Activated CD4-positive, alpha-beta T cell treated with anti-CD3 and anti-CD28 coated beads, Interleukin-2, amount 10 ng/mL, durations not matched to agents 24 days and 14 days (primary cell): Measurements from ENCODE around the gene EIF2S1. TPM values are rescaled to one million over a fixed set of nuclear protein-coding genes. Genes with fewer than 3 reads are reported as not detected.

Source experiments
- DNase-seq: peaks from one replicate; pipeline ENCODE4 v3.0.0; 2022
- H3K27ac Mint-ChIP-seq: one replicate; pipeline ENCODE4 v1.8.0; 2022; ENCODE audit warnings: mild to moderate bottlenecking, mixed read lengths
- H3K27me3 Mint-ChIP-seq: one replicate; pipeline ENCODE4 v1.8.0; 2022; ENCODE audit warnings: mixed read lengths
- H3K36me3 Mint-ChIP-seq: one replicate; pipeline ENCODE4 v1.8.0; 2022; ENCODE audit warnings: low read depth, mild to moderate bottlenecking, mixed read lengths
- H3K4me1 Mint-ChIP-seq: one replicate; pipeline ENCODE4 v1.8.0; 2021; ENCODE audit warnings: mixed read lengths
- H3K4me3 Mint-ChIP-seq: one replicate; pipeline ENCODE4 v1.8.0; 2022; ENCODE audit warnings: mild to moderate bottlenecking, moderate library complexity, mixed read lengths
- H3K9me3 Mint-ChIP-seq: one replicate; pipeline ENCODE4 v1.8.0; 2021; ENCODE audit warnings: mixed read lengths
- intact Hi-C: fragments of 100-400 bp; cut with micrococcal nuclease; formaldehyde crosslinking; loops from one replicate; pipeline ENCODE4 v1.15.1; 2023
- total RNA-seq: library from RNA; stranded (reverse); gene quantifications from 2 replicates; pipeline ENCODE4 v1.2.3, GENCODE V29; 2022

EIF2S1 gene
- total RNA-seq, 1 donor from 2014 or later = 255 TPM

DNA sequence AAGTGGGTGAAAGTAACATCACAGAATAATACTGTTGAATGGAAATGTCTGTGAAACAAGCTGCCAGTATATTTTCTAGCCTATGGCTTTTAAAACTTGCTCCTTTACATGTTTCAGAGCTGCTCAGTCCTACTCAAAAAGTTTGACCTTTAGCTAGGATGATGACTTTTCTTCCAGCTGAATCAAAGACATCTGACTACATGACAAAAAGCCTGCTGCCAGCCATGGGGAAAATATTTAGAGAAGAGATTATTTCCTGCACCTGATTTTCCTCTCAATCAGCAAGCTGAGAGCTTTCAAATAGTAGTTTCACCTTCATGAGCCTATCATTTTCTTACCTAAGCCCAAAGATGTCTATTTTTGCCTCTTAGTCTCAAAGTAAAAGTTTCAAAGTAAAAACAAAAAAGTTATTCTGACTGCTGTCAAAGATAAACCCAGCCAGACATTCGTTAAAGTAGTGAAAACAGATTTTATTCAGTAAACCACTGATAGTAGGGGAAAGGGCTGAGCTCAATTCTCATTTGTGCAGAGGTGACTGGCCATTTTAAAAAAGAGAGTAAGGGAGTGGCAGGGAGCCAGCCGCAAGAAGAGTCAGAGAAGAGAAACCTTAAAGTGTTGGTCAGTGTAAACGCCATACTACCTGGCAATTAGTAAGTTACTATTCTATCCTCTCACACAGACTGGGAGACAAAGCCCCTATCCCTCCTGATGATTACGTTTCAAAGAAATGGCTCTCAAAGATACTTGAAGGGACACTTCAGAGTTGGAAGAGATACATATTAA, 2.8 kb upstream of the EIF2S1 start:
- intact Hi-C loops = loop anchor here (5.0 kb wide), 1 partner anchor 190 kb away; no protein-coding TSS in a partner anchor
- no peak overlapping the region for H3K27ac Mint-ChIP-seq

GRCh38 chr14:67357969-67358354, 2.2 kb upstream of the EIF2S1 start:
- H3K4me1 Mint-ChIP-seq = peaks cover 33% of the 10 kb centered on the region
- no peaks in the 10 kb centered on the region for H3K9me3 Mint-ChIP-seq
- no peak for DNase-seq
- peak overlapping the region; percentile 94 for H3K4me3 Mint-ChIP-seq
- H3K36me3 Mint-ChIP-seq = peaks cover 16% of the 10 kb centered on the region
- H3K27me3 Mint-ChIP-seq = peaks cover 4% of the 10 kb centered on the region
- no peak overlapping the region for H3K27ac Mint-ChIP-seq
- intact Hi-C loops = loop anchor here (5.0 kb wide), 1 partner anchor 191 kb away; no protein-coding TSS in a partner anchor

More for the DNA sequence above, 2.8 kb upstream of the EIF2S1 start:
- no peaks in the 10 kb centered on the region for H3K9me3 Mint-ChIP-seq
- H3K27me3 Mint-ChIP-seq = peaks cover 4% of the 10 kb centered on the region
- H3K4me3 Mint-ChIP-seq = peak overlapping the region; percentile 94
- peaks cover 14% of the 10 kb centered on the region for H3K36me3 Mint-ChIP-seq
- H3K4me1 Mint-ChIP-seq = peaks cover 31% of the 10 kb centered on the region
- DNase-seq = no peak

- DNase-seq = peak; percentile 61
- Mint-ChIP-seq H3K27me3 (peaks cover 4% of the 10 kb centered on the region), H3K36me3 (peaks cover 22% of the 10 kb centered on the region), H3K4me3 (peak overlapping the region; percentile 94), H3K4me1 (peaks cover 40% of the 10 kb centered on the region), H3K9me3 (no peaks in the 10 kb centered on the region), H3K27ac (peak overlapping the region; percentile 99)
- intact Hi-C loops = loop anchor here (1.0 to 5.0 kb wide), 3 partner anchors 118 to 851 kb away; partner anchors contain the start of genes GPHN and PALS1
Observed at GRCh38 chr14:67358924-67359774, 979 bp upstream of the EIF2S1 start.

GRCh38 chr14:67360470-67361206, 510 bp downstream of the EIF2S1 start:
- Mint-ChIP-seq H3K9me3 (no peaks in the 10 kb centered on the region), H3K27ac (peak overlapping the region; percentile 99), H3K4me3 (peak overlapping the region; percentile 94), H3K36me3 (peaks cover 33% of the 10 kb centered on the region), H3K27me3 (peaks cover 4% of the 10 kb centered on the region), H3K4me1 (peaks cover 47% of the 10 kb centered on the region)
- DNase-seq = no peak
- intact Hi-C loops = loop anchor here (1.0 to 10.0 kb wide), 3 partner anchors 13 to 1794 kb away; partner anchors contain the start of genes DCAF5 and RDH11

DNA sequence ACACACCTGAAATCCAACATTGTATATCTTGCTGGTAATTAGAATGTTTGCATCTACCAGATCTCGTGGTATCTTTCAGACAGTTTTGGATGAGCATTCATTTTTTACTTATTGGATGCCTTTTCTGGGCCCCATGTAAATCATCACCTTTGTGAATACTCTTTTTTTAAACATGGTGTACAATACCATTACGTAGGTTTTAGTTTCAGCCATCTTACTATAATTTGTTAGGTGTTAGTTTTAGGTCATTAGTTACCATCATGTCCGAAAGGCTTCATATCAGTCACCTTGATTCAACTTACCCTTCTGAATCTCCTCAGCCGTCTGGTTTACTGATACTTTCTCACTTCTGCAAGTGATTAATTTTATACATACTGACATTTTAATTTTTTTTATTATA, 5.3 kb downstream of the EIF2S1 start:
- no peaks in the 10 kb centered on the region for H3K9me3 Mint-ChIP-seq
- no peak for DNase-seq
- no peak overlapping the region for H3K4me3 Mint-ChIP-seq
- intact Hi-C loops = loop anchor here (10.0 kb wide), 1 partner anchor 1789 kb away; the partner anchor contains the start of gene DCAF5
- H3K4me1 Mint-ChIP-seq = peaks cover 35% of the 10 kb centered on the region
- no peaks in the 10 kb centered on the region for H3K27me3 Mint-ChIP-seq
- peaks cover 61% of the 10 kb centered on the region for H3K36me3 Mint-ChIP-seq
- no peak overlapping the region for H3K27ac Mint-ChIP-seq

DNA sequence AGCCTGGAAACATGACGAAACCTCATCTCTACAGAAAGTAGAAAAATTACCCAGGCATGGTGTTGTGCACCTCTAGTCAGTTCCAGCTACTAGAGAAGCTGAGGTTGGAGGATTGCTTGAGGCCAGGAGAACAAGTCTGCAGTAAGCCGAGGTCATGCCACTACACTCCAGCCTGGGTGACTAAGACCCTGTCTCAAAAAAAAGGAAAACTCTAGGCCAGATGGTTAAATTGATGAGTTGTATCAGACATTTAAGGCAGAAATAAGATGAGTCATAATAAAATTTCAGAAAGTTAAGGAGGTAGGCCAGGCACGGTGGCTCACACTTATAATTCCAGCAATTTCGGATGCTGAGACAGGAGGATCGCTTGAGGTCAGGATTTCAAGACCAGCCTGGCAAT, 10.7 kb downstream of the EIF2S1 start:
- H3K36me3 Mint-ChIP-seq = peaks cover 71% of the 10 kb centered on the region
- intact Hi-C loops = no loop called here
- DNase-seq = no peak
- H3K4me3 Mint-ChIP-seq = peak overlapping the region; percentile 20
- peak overlapping the region; percentile 16 for H3K27ac Mint-ChIP-seq
- H3K27me3 Mint-ChIP-seq = no peaks in the 10 kb centered on the region
- peaks cover 26% of the 10 kb centered on the region for H3K4me1 Mint-ChIP-seq
- no peaks in the 10 kb centered on the region for H3K9me3 Mint-ChIP-seq

DNA sequence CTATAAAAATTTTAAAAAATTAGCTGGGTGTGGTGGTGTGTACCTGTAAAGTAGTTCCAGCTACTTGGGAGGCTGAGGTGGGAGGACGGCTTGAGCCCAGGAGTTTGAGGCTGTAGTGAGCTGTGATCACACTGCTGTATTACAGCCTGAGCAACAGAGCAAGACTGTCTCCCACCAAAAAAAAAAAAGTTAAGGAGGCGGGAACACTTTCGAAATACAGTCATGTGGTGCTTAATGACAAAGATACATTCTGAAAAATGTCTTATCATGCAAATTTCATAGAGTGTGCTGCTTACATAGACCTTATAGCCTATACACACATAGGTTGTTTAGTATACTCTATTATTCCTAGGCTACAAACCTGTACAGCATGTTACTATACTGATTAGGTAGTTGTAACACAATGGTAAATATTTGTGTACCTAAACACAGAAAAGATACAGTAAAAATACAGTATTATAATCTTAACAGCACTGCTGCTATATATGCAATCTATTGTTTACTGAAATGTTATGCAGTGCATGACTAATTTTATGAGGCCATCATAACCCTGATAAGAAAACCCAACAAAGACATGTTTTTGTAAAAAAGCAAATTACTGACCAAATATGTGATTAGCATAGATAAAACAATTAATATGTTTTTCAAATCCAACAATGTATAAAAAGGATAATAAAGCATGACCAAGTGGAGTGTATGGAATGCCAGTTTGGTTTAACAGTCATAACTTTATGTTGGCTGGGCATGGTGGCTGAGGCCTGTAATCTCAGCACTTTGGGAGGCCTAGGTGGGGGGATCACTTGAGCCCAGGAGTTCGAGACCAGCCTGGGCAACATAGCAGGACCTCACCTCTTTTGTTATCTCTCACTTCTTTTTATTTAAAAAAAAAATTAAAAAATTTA, 11.4 kb downstream of the EIF2S1 start:
- Mint-ChIP-seq H3K9me3 (no peaks in the 10 kb centered on the region), H3K4me1 (peaks cover 24% of the 10 kb centered on the region), H3K27ac (no peak overlapping the region), H3K27me3 (no peaks in the 10 kb centered on the region), H3K4me3 (no peak overlapping the region), H3K36me3 (peaks cover 72% of the 10 kb centered on the region)
- intact Hi-C loops = no loop called here
- DNase-seq = no peak

DNA sequence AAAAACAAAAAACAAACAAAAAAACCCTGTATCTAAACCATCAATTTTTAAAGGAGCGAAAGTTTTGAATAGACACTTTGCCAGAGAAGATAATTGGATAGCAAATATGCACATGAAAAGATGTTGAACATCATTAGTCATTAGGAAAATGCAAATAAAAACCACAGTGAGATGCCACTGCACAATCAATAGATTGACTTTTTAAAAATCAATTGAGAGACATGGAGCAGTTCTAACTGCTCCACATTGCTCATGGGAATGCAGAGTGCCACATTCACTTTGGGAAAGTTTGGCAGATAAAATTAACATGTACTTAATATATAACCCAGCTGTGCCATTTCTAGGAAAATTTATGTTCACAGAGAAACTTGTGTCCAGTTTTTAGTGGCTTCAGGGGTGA, 12.7 kb downstream of the EIF2S1 start:
- no peak overlapping the region for H3K4me3 Mint-ChIP-seq
- peaks cover 20% of the 10 kb centered on the region for H3K4me1 Mint-ChIP-seq
- no peak for DNase-seq
- intact Hi-C loops = loop anchor here (1.0 kb wide), 1 partner anchor 13 kb away; the partner anchor contains the start of gene EIF2S1
- H3K27me3 Mint-ChIP-seq = no peaks in the 10 kb centered on the region
- peak overlapping the region; percentile 22 for H3K27ac Mint-ChIP-seq
- peaks cover 74% of the 10 kb centered on the region for H3K36me3 Mint-ChIP-seq
- H3K9me3 Mint-ChIP-seq = no peaks in the 10 kb centered on the region

GRCh38 chr14:67373347-67373746, 13.2 kb downstream of the EIF2S1 start:
- no peak overlapping the region for H3K4me3 Mint-ChIP-seq
- no peak for DNase-seq
- H3K27ac Mint-ChIP-seq = peak overlapping the region; percentile 85
- peaks cover 73% of the 10 kb centered on the region for H3K36me3 Mint-ChIP-seq
- H3K27me3 Mint-ChIP-seq = no peaks in the 10 kb centered on the region
- peaks cover 17% of the 10 kb centered on the region for H3K4me1 Mint-ChIP-seq
- no peaks in the 10 kb centered on the region for H3K9me3 Mint-ChIP-seq
- intact Hi-C loops = loop anchor here (1.0 kb wide), 1 partner anchor 13 kb away; the partner anchor contains the start of gene EIF2S1

DNA sequence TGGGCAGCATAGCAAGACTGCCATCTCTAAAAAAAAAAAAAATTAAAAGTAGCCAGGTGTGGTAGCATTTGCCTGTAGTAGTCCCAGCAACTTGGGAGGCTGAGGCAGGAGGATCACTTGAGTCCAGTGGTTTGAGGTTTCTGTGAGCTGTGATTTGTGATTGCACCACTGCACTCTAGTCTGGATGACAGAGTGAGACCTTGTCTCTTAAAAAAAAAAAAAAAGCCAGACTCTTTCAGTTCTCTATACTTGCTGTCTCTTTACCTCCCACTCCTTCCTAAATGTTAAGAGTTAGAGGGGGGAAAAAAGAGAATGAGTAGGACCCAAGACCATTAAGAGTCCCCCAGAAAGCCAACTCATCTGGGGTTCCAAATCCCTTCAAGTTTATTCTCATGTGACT, 17.8 kb downstream of the EIF2S1 start:
- no peak overlapping the region for H3K27ac Mint-ChIP-seq
- no peak for DNase-seq
- peaks cover 78% of the 10 kb centered on the region for H3K36me3 Mint-ChIP-seq
- no peak overlapping the region for H3K4me3 Mint-ChIP-seq
- no peaks in the 10 kb centered on the region for H3K27me3 Mint-ChIP-seq
- no peaks in the 10 kb centered on the region for H3K9me3 Mint-ChIP-seq
- intact Hi-C loops = no loop called here
- H3K4me1 Mint-ChIP-seq = peaks cover 11% of the 10 kb centered on the region

- H3K4me1 Mint-ChIP-seq = peaks cover 2% of the 10 kb centered on the region
- no peak for DNase-seq
- no peak overlapping the region for H3K27ac Mint-ChIP-seq
- intact Hi-C loops = no loop called here
- H3K9me3 Mint-ChIP-seq = no peaks in the 10 kb centered on the region
- H3K4me3 Mint-ChIP-seq = no peak overlapping the region
- H3K27me3 Mint-ChIP-seq = no peaks in the 10 kb centered on the region
- H3K36me3 Mint-ChIP-seq = peaks cover 55% of the 10 kb centered on the region
Observed at GRCh38 chr14:67385120-67385519, 25.0 kb downstream of the EIF2S1 start.

GRCh38 chr14:67385618-67386017, 25.5 kb downstream of the EIF2S1 start:
- H3K27ac Mint-ChIP-seq = no peak overlapping the region
- no peak for DNase-seq
- intact Hi-C loops = no loop called here
- peaks cover 2% of the 10 kb centered on the region for H3K4me1 Mint-ChIP-seq
- H3K9me3 Mint-ChIP-seq = no peaks in the 10 kb centered on the region
- no peak overlapping the region for H3K4me3 Mint-ChIP-seq
- no peaks in the 10 kb centered on the region for H3K27me3 Mint-ChIP-seq
- H3K36me3 Mint-ChIP-seq = peaks cover 52% of the 10 kb centered on the region
